ENCODE data around the gene BIN1.
"Not testable (repeated sequence)": the region's sequence is repeated elsewhere in the genome, so short reads cannot be mapped to it uniquely, and the experiment has no call there.

BIN1 gene

DNA sequence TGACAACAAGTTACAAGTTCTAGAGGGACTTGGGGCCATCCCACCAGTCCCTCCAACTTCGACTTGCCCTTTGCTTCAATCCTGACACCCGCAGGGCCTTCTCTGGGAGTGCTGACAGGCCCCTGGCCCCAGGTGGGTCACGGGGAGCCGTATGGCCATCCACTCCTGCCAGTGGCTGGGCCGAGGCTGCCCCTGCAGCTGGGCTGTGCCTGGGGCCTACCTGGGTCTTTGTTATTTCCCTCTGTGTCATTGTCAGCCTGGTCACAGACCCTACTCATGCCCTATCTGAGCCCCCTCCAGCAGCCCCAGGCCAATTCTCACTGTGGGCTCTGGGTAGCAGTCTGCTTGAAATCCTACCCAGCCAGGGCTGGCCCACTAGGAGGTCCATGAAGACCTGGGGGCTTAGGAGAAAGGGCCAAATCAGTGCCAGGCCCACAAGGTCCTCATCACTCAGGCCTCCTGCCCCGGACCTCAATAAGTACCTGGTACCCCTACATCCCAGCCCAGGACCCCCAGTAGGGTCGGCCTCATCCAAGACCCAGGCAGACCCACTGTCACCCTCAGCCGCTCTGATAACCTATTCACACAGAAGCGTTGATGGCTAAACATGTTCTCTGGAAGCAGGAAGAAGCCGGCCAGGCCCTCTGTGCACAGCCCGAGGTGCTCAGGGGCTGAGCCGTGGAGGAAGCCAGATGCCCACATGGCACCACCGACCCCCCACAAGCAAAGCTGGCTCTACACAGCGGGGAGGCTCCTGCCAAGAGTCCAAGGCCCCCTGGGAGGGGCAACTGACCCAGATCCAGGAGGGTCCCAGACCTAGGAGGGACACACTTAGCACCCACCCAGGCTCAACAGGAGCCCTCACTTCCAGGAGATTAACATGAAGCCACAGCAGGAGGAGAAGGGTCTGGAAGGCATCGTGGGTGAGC lies 57.7 kb downstream of the BIN1 start:
- DNase-seq (ENCODE audit: low read depth in 2 of 2), result no peak

- DNase-seq (ENCODE audit: low read depth in 2 of 2), result no peak
These were observed 58.4 kb downstream of the BIN1 start for GRCh38 chr2:127048618-127048935.

- no peak for DNase-seq (ENCODE audit: low read depth in 2 of 2)
These were observed 59.0 kb downstream of the BIN1 start for GRCh38 chr2:127047716-127048617.

DNA sequence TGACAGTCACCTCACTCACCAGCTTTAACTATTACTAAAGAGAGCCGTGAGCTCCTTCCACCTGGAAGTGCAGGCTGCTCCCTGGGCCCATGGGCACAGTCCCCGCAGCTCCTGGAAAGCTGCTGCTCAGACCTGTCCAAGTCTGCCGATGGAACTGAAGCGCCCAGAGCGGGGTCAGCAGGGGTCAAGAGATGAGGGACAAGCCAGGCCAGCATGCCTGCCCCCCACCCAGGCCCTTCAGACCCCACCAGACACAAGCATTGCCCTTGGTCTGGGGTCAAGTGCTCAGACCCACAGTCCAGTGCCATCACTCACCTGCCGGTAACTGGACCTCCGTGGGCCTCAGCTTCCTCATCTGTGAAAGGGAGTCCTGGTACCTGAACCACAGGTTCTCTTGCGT lies 59.9 kb downstream of the BIN1 start:
- DNase-seq (ENCODE audit: low read depth in 2 of 2), result no peak

- DNase-seq (ENCODE audit: low read depth in 2 of 2), result no peak
These were observed 60.4 kb downstream of the BIN1 start for GRCh38 chr2:127046579-127046978.

GRCh38 chr2:127045792-127046501 lies 61.0 kb downstream of the BIN1 start:
- DNase-seq (ENCODE audit: low read depth in 2 of 2), result no peak

- DNase-seq (ENCODE audit: low read depth in 2 of 2), result no peak
These were observed 61.8 kb downstream of the BIN1 start for GRCh38 chr2:127044977-127045661.

DNA sequence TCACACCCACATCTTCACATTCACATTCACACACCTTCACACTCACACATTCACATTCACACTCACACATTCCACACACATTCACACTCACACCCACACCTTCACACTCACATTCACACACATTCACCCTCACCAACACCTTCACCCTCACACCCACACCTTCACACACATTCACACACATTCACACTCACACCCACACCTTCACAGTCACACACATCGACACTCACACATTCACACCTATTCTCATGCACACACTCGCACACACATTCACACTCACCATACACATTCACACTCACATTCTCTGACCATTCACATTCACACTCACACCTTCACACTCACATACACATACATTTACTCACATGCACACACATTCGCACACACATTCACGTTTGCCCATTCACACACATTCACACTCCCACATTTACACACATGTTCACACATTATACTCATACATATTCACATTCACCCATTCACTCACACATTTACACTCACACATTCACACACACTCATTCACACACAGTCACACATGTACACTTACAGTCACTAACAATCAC lies 62.7 kb downstream of the BIN1 start:
- DNase-seq (ENCODE audit: low read depth in 2 of 2), result no peak

GRCh38 chr2:127043367-127044164 lies 63.4 kb downstream of the BIN1 start:
- DNase-seq (ENCODE audit: low read depth in 2 of 2), result no peak

- no peak for DNase-seq (ENCODE audit: low read depth in 2 of 2)
These were observed 65.5 kb downstream of the BIN1 start for GRCh38 chr2:127041259-127041970.

GRCh38 chr2:127040169-127040568 lies 66.8 kb downstream of the BIN1 start:
- no peak for DNase-seq (ENCODE audit: low read depth in 2 of 2)

GRCh38 chr2:127039387-127040031 lies 67.4 kb downstream of the BIN1 start:
- no peak for DNase-seq (ENCODE audit: low read depth in 2 of 2)

DNA sequence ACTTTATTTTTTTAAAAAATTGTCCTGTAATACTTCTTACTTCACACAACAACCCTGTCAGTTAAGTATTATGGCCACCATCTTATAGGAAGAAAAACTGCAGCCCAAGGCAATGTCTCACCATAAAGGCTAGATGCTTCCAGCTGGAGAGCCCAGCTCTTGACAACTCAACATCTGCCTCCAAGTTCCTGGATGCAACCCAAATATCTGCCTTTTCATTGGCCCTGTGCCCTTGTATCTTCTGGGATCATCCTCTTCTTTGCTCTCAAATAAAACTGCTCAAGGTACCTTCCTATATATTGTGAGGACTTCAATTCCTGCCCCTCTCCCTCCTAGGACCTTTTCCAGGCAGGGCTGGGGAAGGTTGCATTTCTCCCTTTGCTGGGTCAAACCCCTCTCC lies 69.5 kb downstream of the BIN1 start:
- no peak for DNase-seq (ENCODE audit: low read depth in 2 of 2)

DNA sequence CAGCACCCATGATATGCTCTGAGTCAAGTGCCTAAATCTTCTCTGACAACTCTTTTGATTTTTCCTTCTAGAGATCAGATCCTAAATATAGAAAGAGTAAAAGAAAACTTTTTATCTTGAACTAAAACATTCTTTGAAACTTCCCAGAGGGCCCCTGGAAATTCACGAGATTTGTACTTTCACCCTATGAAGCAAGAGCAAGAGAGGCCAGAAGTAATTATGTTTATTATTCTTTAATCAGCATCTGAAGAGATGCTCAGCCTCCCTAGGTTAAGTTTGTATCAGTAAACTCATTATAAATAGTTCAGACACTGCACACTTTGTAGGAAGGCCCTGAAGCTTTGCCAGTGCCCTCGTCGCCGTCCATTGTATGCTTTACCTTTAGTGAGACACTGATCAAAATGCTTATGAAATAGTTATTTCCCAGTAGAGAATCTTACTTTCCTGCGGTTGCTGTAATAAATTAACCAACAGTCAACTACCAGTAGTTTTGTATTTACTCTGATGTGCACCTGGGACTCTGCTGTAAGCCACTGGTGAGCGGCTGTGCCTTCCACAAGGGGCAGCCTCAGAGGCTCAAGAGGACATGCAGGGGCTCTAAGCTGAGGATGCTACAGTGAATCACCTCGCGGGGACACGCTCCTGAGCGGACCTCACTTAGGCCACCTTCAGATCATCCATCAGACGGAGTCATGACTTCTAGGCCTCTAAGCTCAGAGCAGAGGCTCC lies 71.9 kb downstream of the BIN1 start:
- no peak for DNase-seq (ENCODE audit: low read depth in 2 of 2)

DNA sequence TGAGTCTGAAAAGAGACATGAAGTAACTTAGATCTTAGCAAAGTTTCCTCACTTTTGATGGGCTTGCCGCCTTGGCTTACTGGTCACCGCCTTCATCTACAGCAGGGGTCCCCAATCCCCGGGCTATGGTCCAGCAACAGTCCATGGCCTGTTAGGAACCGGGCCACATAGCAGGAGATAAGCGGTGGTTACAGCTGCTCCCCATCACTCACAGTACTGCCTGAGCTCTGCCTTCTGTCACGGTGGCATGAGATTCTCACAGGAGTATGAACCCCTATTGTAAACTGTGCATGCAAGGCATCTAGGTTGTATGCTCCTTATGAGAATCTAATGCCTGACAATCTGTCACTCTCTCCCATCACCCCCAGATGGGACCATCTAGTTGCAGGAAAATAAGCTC lies 72.9 kb downstream of the BIN1 start:
- DNase-seq (ENCODE audit: low read depth in 2 of 2), result no peak

GRCh38 chr2:127032621-127033020 lies 74.3 kb downstream of the BIN1 start:
- no peak for DNase-seq (ENCODE audit: low read depth in 2 of 2)

- no peak for DNase-seq (ENCODE audit: low read depth in 2 of 2)
These were observed 77.5 kb downstream of the BIN1 start for GRCh38 chr2:127029350-127030051.

- DNase-seq (ENCODE audit: low read depth in 2 of 2), result not testable (repeated sequence)
These were observed 78.2 kb downstream of the BIN1 start for GRCh38 chr2:127028745-127029144.
